DMS79 treated with DMSO at 0.1 percent for 48 hours (cell line): Measurements from ENCODE around the gene WNT4.

ENCODE experiments used
- DNase-seq: peaks from one replicate; lab custom pipeline; 2025; lab: John Stamatoyannopoulos, UW

WNT4 gene

DNA sequence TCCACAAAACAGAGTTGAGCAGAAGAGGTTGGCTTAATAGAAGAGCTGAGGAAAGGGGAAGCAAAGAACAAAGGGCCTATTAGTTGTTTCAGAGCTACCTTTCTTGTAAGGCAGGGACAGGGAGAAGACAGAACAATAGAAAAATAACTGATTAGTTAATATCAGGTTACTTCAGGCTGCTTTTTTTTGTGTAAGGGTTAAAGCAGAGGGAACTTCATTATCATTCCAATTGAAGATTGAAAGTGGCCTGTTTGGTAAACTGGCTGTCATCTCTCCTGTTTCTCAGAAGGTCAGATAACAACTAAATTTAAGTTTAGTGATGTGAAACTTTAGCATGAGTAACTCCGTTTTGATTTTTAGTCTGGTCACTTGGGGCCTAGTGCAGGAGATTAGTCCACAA, 68.1 kb downstream of the WNT4 start:
- no peak for DNase-seq

- DNase-seq: no peak
These were observed 71.4 kb downstream of the WNT4 start for GRCh38 chr1:22071511-22071910.
